GM19468 (cell line): Measurements from ENCODE around the gene CRYL1.

Experiments
- ATAC-seq: cut with Tn5 transposase; IDR thresholded peaks from one replicate; pipeline ENCODE4 v1.9.1; 2021; ENCODE audit warnings: mild to moderate bottlenecking, moderate library complexity, moderate number of reproducible peaks; ENCODE audit not compliant: unreplicated experiment; ENCODE audit errors: extremely low read depth

Gene CRYL1

GRCh38 chr13:20430296-20430695 is 95.4 kb downstream of the CRYL1 start:
- no peak for ATAC-seq

GRCh38 chr13:20429682-20430081 is 96.0 kb downstream of the CRYL1 start:
- no peak for ATAC-seq

GRCh38 chr13:20428666-20429644 is 96.7 kb downstream of the CRYL1 start:
- no peak for ATAC-seq

- ATAC-seq: no peak
Observed at GRCh38 chr13:20426766-20427448, 98.8 kb downstream of the CRYL1 start.

- no peak for ATAC-seq
Observed at GRCh38 chr13:20425819-20426219, 99.8 kb downstream of the CRYL1 start.

GRCh38 chr13:20424949-20425348 is 100.7 kb downstream of the CRYL1 start:
- no peak for ATAC-seq

GRCh38 chr13:20424559-20424852 is 101.2 kb downstream of the CRYL1 start:
- no peak for ATAC-seq

GRCh38 chr13:20422362-20422761 is 103.3 kb downstream of the CRYL1 start:
- ATAC-seq: no peak

GRCh38 chr13:20420938-20421337 is 104.7 kb downstream of the CRYL1 start:
- ATAC-seq: no peak

- no peak for ATAC-seq
Observed at GRCh38 chr13:20418953-20419352, 106.7 kb downstream of the CRYL1 start.

GRCh38 chr13:20416223-20416745 is 109.4 kb downstream of the CRYL1 start:
- no peak for ATAC-seq

GRCh38 chr13:20415694-20416107 is 110.0 kb downstream of the CRYL1 start:
- ATAC-seq: no peak

GRCh38 chr13:20415306-20415679 is 110.4 kb downstream of the CRYL1 start:
- no peak for ATAC-seq

GRCh38 chr13:20414546-20415305 is 110.9 kb downstream of the CRYL1 start:
- ATAC-seq: no peak

- ATAC-seq: no peak
Observed at GRCh38 chr13:20412691-20413355, 112.8 kb downstream of the CRYL1 start.

- peak; percentile 27 for ATAC-seq
Observed at GRCh38 chr13:20411638-20412342, 113.9 kb downstream of the CRYL1 start.

- no peak for ATAC-seq
Observed at GRCh38 chr13:20410726-20411125, 114.9 kb downstream of the CRYL1 start.

GRCh38 chr13:20408181-20408580 is 117.5 kb downstream of the CRYL1 start:
- no peak for ATAC-seq

GRCh38 chr13:20407759-20408158 is 117.9 kb downstream of the CRYL1 start:
- ATAC-seq: no peak
